Neural progenitor cell (in vitro differentiated cells): Measurements from ENCODE around the gene TEKT1. TPM values are rescaled to one million over a fixed set of nuclear protein-coding genes. Genes with fewer than 3 reads are reported as not detected.

ENCODE experiments used
- DNase-seq: peaks from one replicate; pipeline ENCODE4 v3.0.0-alpha.2; 2016; ENCODE audit warnings: low spot score
- H2AFZ ChIP-seq: fragments of 200-600 bp; sonication (generic); replicated peaks from 2 replicates; pipeline ENCODE4 v1.6.1; 2016; ENCODE audit warnings: antibody characterized with exemption
- H3F3A ChIP-seq: fragments of 200-600 bp; sonication (generic); 2 replicates; pipeline ENCODE4 v1.6.1; 2016; ENCODE audit warnings: antibody characterized with exemption, low read depth
- H3K27ac ChIP-seq: fragments of 200-600 bp; sonication (generic); 2 replicates; pipeline ENCODE4 v1.5.1; 2016; ENCODE audit warnings: mild to moderate bottlenecking
- H3K27me3 ChIP-seq: fragments of 200-600 bp; sonication (generic); 2 replicates; pipeline ENCODE4 v1.6.1; 2016; ENCODE audit warnings: mild to moderate bottlenecking, moderate library complexity
- H3K36me3 ChIP-seq: fragments of 200-600 bp; sonication (generic); 2 replicates; pipeline ENCODE4 v1.5.1; 2016
- H3K4me1 ChIP-seq: fragments of 200-600 bp; sonication (generic); 2 replicates; pipeline ENCODE4 v1.6.1; 2016; ENCODE audit warnings: mixed run types
- H3K4me2 ChIP-seq: fragments of 200-600 bp; sonication (generic); 2 replicates; pipeline ENCODE4 v1.6.1; 2016
- H3K4me3 ChIP-seq: fragments of 200-600 bp; sonication (generic); 2 replicates; pipeline ENCODE4 v1.5.1; 2016
- H3K79me2 ChIP-seq: fragments of 200-600 bp; sonication (generic); 2 replicates; pipeline ENCODE4 v1.6.1; 2016; ENCODE audit warnings: low read depth
- H3K9ac ChIP-seq: fragments of 200-600 bp; sonication (generic); 2 replicates; pipeline ENCODE4 v1.6.1; 2016
- H3K9me3 ChIP-seq: fragments of 200-600 bp; sonication (generic); 2 replicates; pipeline ENCODE4 v1.5.1; 2016; ENCODE audit warnings: low read depth
- H4K20me1 ChIP-seq: fragments of 200-600 bp; sonication (generic); 2 replicates; pipeline ENCODE4 v1.6.1; 2016; ENCODE audit warnings: low read depth
- H3K27ac Mint-ChIP-seq: 3 replicates; pipeline ENCODE4 v1.8.0; 2021; ENCODE audit warnings: mixed read lengths
- H3K27me3 Mint-ChIP-seq: 2 replicates; pipeline ENCODE4 v1.8.0; 2022; ENCODE audit warnings: low read depth, mild to moderate bottlenecking, inconsistent platforms, moderate library complexity, mixed read lengths; ENCODE audit not compliant: insufficient read depth
- H3K36me3 Mint-ChIP-seq: 3 replicates; pipeline ENCODE4 v1.8.0; 2021; ENCODE audit warnings: mixed read lengths
- H3K4me1 Mint-ChIP-seq: 3 replicates; pipeline ENCODE4 v1.8.0; 2021; ENCODE audit warnings: mixed read lengths
- H3K4me3 Mint-ChIP-seq: 3 replicates; pipeline ENCODE4 v1.8.0; 2021; ENCODE audit warnings: mild to moderate bottlenecking, moderate library complexity, mixed read lengths
- H3K9me3 Mint-ChIP-seq: 3 replicates; pipeline ENCODE4 v1.8.0; 2020; ENCODE audit warnings: mixed read lengths
- CTCF ChIP-seq: fragments of 200-600 bp; sonication (generic); IDR thresholded peaks from 2 replicates; pipeline ENCODE4 v1.5.1; 2017; ENCODE audit warnings: antibody characterized with exemption, mild to moderate bottlenecking
- EZH2 ChIP-seq: fragments of 200-600 bp; sonication (generic); IDR thresholded peaks from 2 replicates; pipeline ENCODE4 v1.6.1; 2017; ENCODE audit warnings: antibody characterized with exemption, mild to moderate bottlenecking, moderate library complexity
- EZH2phosphoT487 ChIP-seq: fragments of 200-600 bp; sonication (generic); IDR thresholded peaks from 2 replicates; pipeline ENCODE4 v1.6.1; 2017; ENCODE audit warnings: antibody characterized with exemption
- total RNA-seq: library from RNA; depleted of rRNA; stranded (reverse); fragments of >200 nt; gene quantifications from 2 replicates; pipeline ENCODE4 v1.2.3, GENCODE V29; 2015; ENCODE audit warnings: low replicate concordance

The TEKT1 gene
- total RNA-seq, 1 donor from 2014 or later, result not detected

- Histone ChIP-seq H3K36me3 (no peaks in the 10 kb centered on the region), H3F3A (no peaks in the 10 kb centered on the region), H3K4me2 (no peak overlapping the region), H3K4me3 (no peak overlapping the region), H3K27ac (no peak overlapping the region), H3K9ac (no peak overlapping the region), H3K27me3 (peaks cover 6% of the 10 kb centered on the region), H3K9me3 (no peaks in the 10 kb centered on the region), H4K20me1 (no peaks in the 10 kb centered on the region), H3K79me2 (no peaks in the 10 kb centered on the region), H3K4me1 (no peaks in the 10 kb centered on the region), H2AFZ (no peak overlapping the region)
- Mint-ChIP-seq H3K36me3 (no peaks in the 10 kb centered on the region), H3K27ac (no peak overlapping the region), H3K9me3 (peaks cover 4% of the 10 kb centered on the region), H3K4me3 (no peak overlapping the region), H3K27me3 (peaks cover 2% of the 10 kb centered on the region), H3K4me1 (no peaks in the 10 kb centered on the region)
- no peak for DNase-seq
- TF ChIP-seq CTCF (no peak), EZH2phosphoT487 (no peak), EZH2 (no peak)
Measured at GRCh38 chr17:6811510-6811909, 20.0 kb downstream of the TEKT1 start.

GRCh38 chr17:6800422-6801027 is 31.0 kb downstream of the TEKT1 start:
- Histone ChIP-seq H3K4me2 (no peak overlapping the region), H3K27ac (no peak overlapping the region), H4K20me1 (no peaks in the 10 kb centered on the region), H2AFZ (peak overlapping the region; percentile 46), H3K36me3 (no peaks in the 10 kb centered on the region), H3K9ac (no peak overlapping the region), H3K9me3 (no peaks in the 10 kb centered on the region), H3K4me3 (no peak overlapping the region), H3F3A (no peaks in the 10 kb centered on the region), H3K27me3 (no peaks in the 10 kb centered on the region), H3K79me2 (no peaks in the 10 kb centered on the region), H3K4me1 (peaks cover 3% of the 10 kb centered on the region)
- Mint-ChIP-seq H3K4me3 (no peak overlapping the region), H3K27ac (no peak overlapping the region), H3K9me3 (no peaks in the 10 kb centered on the region), H3K27me3 (peaks cover 4% of the 10 kb centered on the region), H3K4me1 (no peaks in the 10 kb centered on the region), H3K36me3 (no peaks in the 10 kb centered on the region)
- DNase-seq, result peak; percentile 52
- TF ChIP-seq EZH2phosphoT487 (no peak), CTCF (peak; percentile 58), EZH2 (no peak)

- H3K79me2 ChIP-seq, result no peaks in the 10 kb centered on the region
- no peak overlapping the region for H3K27ac Mint-ChIP-seq
- DNase-seq, result no peak
- peaks cover 3% of the 10 kb centered on the region for H3K4me1 ChIP-seq
- H3F3A ChIP-seq, result no peaks in the 10 kb centered on the region
- H3K9me3 ChIP-seq, result no peaks in the 10 kb centered on the region
- H4K20me1 ChIP-seq, result no peaks in the 10 kb centered on the region
- TF ChIP-seq EZH2 (no peak), CTCF (no peak), EZH2phosphoT487 (no peak)
- H3K36me3 Mint-ChIP-seq, result no peaks in the 10 kb centered on the region
- H3K27me3 ChIP-seq, result no peaks in the 10 kb centered on the region
- H3K4me3 ChIP-seq, result no peak overlapping the region
- no peak overlapping the region for H3K4me3 Mint-ChIP-seq
- no peak overlapping the region for H3K27ac ChIP-seq
- no peaks in the 10 kb centered on the region for H3K36me3 ChIP-seq
- no peak overlapping the region for H3K9ac ChIP-seq
- H2AFZ ChIP-seq, result peak overlapping the region; percentile 46
- H3K9me3 Mint-ChIP-seq, result no peaks in the 10 kb centered on the region
- H3K27me3 Mint-ChIP-seq, result peaks cover 4% of the 10 kb centered on the region
- H3K4me1 Mint-ChIP-seq, result no peaks in the 10 kb centered on the region
- no peak overlapping the region for H3K4me2 ChIP-seq
Measured at GRCh38 chr17:6799738-6800137, 31.8 kb downstream of the TEKT1 start.
